Gastroesophageal sphincter (tissue), 3 donors: ENCODE data around the gene TRIM15.

Source experiments
- CTCF ChIP-seq, 4 experiments: fragments of 200-600 bp in 2 of 4; fragments of 450-650 bp in 2 of 4; sonication (generic) in 1 of 4; IDR thresholded peaks; one replicate each; pipeline ENCODE4 v1.5.1; 2017 to 2019; ENCODE audit warnings: antibody characterized with exemption in 4 of 4, mild to moderate bottlenecking in 2 of 4, moderate library complexity in 2 of 4
- EP300 ChIP-seq: sonication (generic); formaldehyde crosslinking; IDR thresholded peaks from one replicate; pipeline ENCODE4 v1.6.1; 2017; ENCODE audit warnings: antibody characterized with exemption, mild to moderate bottlenecking
- POLR2A ChIP-seq, 2 donors: fragments of 450-650 bp; IDR thresholded peaks; one replicate each; pipeline ENCODE4 v1.6.1; 2017; ENCODE audit warnings: antibody characterized with exemption in 2 of 2, mild to moderate bottlenecking in 2 of 2, moderate library complexity in 1 of 2
- POLR2AphosphoS5 ChIP-seq: sonication (generic); formaldehyde crosslinking; IDR thresholded peaks from one replicate; pipeline ENCODE4 v1.6.1; 2017; ENCODE audit warnings: antibody characterized with exemption

GRCh38 chr6:30116724-30117123 lies 46.6 kb upstream of the TRIM15 start:
- TF ChIP-seq EP300 (no peak), CTCF (IDR thresholded peaks at IDR 0.05) (no peak), POLR2A (IDR thresholded peaks at IDR 0.05) (no peak), POLR2AphosphoS5 (no peak)
